A549 (cell line): ENCODE results near the gene FAM124B. TPM values are rescaled to one million over a fixed set of nuclear protein-coding genes. Genes with fewer than 3 reads are reported as not detected.

Experiments
- ATAC-seq, 2 experiments: fragments of 200-7000 bp in 1 of 2; fragments of >200 bp in 1 of 2; cut with Nextera tagmentation in 1 of 2; cut with Tn5 transposase in 1 of 2; 3 replicates each; pipeline versions ENCODE4 v1.8.0 to v1.9.1; 2018 to 2020; ENCODE audit warnings: mild to moderate bottlenecking in 1 of 2, moderate library complexity in 1 of 2
- CTCF ChIA-PET: fragments of 300-600 bp; sonication (Branson Sonifier 250); formaldehyde crosslinking; extraction: SDS; loops from one replicate; lab custom pipeline; 2021; ENCODE audit warnings: antibody characterized with exemption, inconsistent platforms; lab: Yijun Ruan, JAX
- POLR2A ChIA-PET: fragments of 350-600 bp; formaldehyde crosslinking; extraction: SDS; loops from one replicate; lab custom pipeline; 2021; ENCODE audit warnings: antibody characterized with exemption, inconsistent platforms; lab: Yijun Ruan, JAX
- DNase-seq, 2 experiments: peaks; one replicate each; pipeline versions ENCODE4 v3.0.0 to v3.0.0-alpha.2; 2011 to 2016; ENCODE audit warnings: low read depth in 1 of 2, low spot score in 1 of 2
- FAIRE-seq: peaks from 2 replicates; lab custom pipeline; 2011; peaks lifted over from hg19 to GRCh38; lab: Jason Lieb, UNC
- H3K27ac ChIP-seq, 2 experiments: fragments of >200 bp; sonication (Bioruptor Twin); formaldehyde crosslinking; 3 replicates each; pipeline ENCODE4 v1.5.1; 2016 to 2017
- H3K4me1 ChIP-seq: fragments of >200 bp; sonication (Bioruptor Twin); formaldehyde crosslinking; 3 replicates; pipeline ENCODE4 v1.6.1; 2016
- H3K4me2 ChIP-seq: fragments of >200 bp; sonication (Bioruptor Twin); formaldehyde crosslinking; 3 replicates; pipeline ENCODE4 v1.6.1; 2016
- H3K4me3 ChIP-seq: fragments of >200 bp; sonication (Bioruptor Twin); formaldehyde crosslinking; 3 replicates; pipeline ENCODE4 v1.5.1; 2016
- H3K9me3 ChIP-seq: fragments of >200 bp; sonication (Bioruptor Twin); formaldehyde crosslinking; 3 replicates; pipeline ENCODE4 v1.6.1; 2016
- ESRRA ChIP-seq: fragments of 150-350 bp; IDR thresholded peaks from 2 replicates; pipeline ENCODE4 v1.6.1; 2014; ENCODE audit warnings: mild to moderate bottlenecking, low read length, borderline replicate concordance
- HOXB13 ChIP-seq: fragments of 250-450 bp; sonication (Bioruptor Pico); IDR thresholded peaks from 2 replicates; pipeline ENCODE4 v1.5.0; 2020; ENCODE audit warnings: low read depth, mild to moderate bottlenecking, moderate library complexity
- JUN ChIP-seq, 2 experiments: fragments of >200 bp; sonication (Bioruptor Twin); formaldehyde crosslinking; IDR thresholded peaks; 2 replicates in 1 of 2; 3 replicates in 1 of 2; pipeline ENCODE4 v1.6.1; 2016 to 2017
- MYC ChIP-seq: IDR thresholded peaks from 2 replicates; pipeline ENCODE4 v1.6.1; 2012; ENCODE audit warnings: mild to moderate bottlenecking, inconsistent platforms, low read length, improper control_type of control experiment, borderline replicate concordance
- NPAS2 ChIP-seq: fragments of 250-450 bp; sonication (Bioruptor Pico); IDR thresholded peaks from 2 replicates; pipeline ENCODE4 v1.8.0; 2022; ENCODE audit warnings: mild to moderate bottlenecking, moderate library complexity, borderline replicate concordance
- POLR2AphosphoS2 ChIP-seq: conservative IDR thresholded peaks from 2 replicates; pipeline ENCODE4 v1.6.1; 2012; ENCODE audit warnings: low read length, improper control_type of control experiment, inconsistent platforms
- RFX5 ChIP-seq: fragments of 450-650 bp; IDR thresholded peaks from 2 replicates; pipeline ENCODE4 v1.7.1; 2014; ENCODE audit warnings: antibody characterized with exemption, mild to moderate bottlenecking, moderate library complexity
- ZSCAN20 ChIP-seq: fragments of 250-450 bp; sonication (Bioruptor Pico); IDR thresholded peaks from 2 replicates; pipeline ENCODE4 v1.8.0; 2022; ENCODE audit warnings: mild to moderate bottlenecking, moderate library complexity
- WGBS: methylation state at CpG from one replicate; pipeline ENCODE4 v1.1.6; 2017; ENCODE audit errors: missing lambda C conversion rate; 5-methylcytosine and 5-hydroxymethylcytosine counted together
- polyA plus RNA-seq, 4 experiments: library from polyadenylated mRNA; depleted of rRNA in 3 of 4; stranded (reverse); fragments of >200 nt; fragmentation: RNase III in 1 of 4; extraction: RNeasy Plus Mini Kit Qiagen cat#74134 plus additional on column Dnase treatment in 1 of 4; gene quantifications; 2 replicates in 3 of 4; 3 replicates in 1 of 4; pipeline ENCODE4 v1.2.3, GENCODE V29; 2011 to 2017
- TF ChIP-seq, protein P1 (sequence below): fragments of 150-350 bp; IDR thresholded peaks from 2 replicates; pipeline ENCODE4 v1.6.1; 2014; ENCODE audit warnings: low read depth, mild to moderate bottlenecking, low read length
- TF ChIP-seq, protein P2 (sequence below): fragments of >200 bp; sonication (Bioruptor Twin); formaldehyde crosslinking; IDR thresholded peaks from 3 replicates; pipeline ENCODE4 v1.6.1; 2016
- TF ChIP-seq, protein P3 (sequence below): fragments of >200 bp; sonication (Bioruptor Twin); formaldehyde crosslinking; IDR thresholded peaks from 3 replicates; pipeline ENCODE4 v1.5.1; 2016

FAM124B gene
- polyA plus RNA-seq, 2 of the 4 experiments (the other 2 are of a cell fraction), result not detected

DNA sequence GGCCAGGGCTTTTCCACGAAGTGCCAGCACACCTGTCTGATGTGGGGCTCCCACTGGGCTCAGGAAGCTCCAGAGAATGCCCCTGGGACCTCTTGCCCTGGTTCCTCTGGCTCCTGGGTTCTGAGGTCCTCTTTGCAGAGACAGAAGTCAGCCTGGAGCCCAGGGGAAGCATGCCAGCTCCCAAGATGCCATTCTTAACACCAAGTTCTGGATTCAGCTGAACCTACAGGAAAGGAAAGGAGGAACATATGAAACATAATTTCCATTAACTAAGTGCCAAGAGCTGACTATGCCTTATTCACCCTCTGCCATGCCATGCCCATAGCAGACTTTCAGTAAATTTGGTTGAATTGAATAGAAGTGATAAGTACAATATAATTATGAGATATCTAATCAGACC, 21.9 kb downstream of the FAM124B start:
- FAIRE-seq, result no peak
- no peaks in the 10 kb centered on the region for H3K4me1 ChIP-seq
- TF ChIP-seq, protein P1, sequence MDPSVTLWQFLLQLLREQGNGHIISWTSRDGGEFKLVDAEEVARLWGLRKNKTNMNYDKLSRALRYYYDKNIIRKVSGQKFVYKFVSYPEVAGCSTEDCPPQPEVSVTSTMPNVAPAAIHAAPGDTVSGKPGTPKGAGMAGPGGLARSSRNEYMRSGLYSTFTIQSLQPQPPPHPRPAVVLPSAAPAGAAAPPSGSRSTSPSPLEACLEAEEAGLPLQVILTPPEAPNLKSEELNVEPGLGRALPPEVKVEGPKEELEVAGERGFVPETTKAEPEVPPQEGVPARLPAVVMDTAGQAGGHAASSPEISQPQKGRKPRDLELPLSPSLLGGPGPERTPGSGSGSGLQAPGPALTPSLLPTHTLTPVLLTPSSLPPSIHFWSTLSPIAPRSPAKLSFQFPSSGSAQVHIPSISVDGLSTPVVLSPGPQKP, result no peak
- TF ChIP-seq ESRRA (no peak), MYC (no peak), HOXB13 (CRISPR knock-in tag) (no peak), NPAS2 (CRISPR knock-in tag) (no peak), POLR2AphosphoS2 (no peak), JUN (IDR thresholded peaks at IDR 0.05) (no peak), RFX5 (no peak), ZSCAN20 (CRISPR knock-in tag) (no peak)
- TF ChIP-seq, protein P2, sequence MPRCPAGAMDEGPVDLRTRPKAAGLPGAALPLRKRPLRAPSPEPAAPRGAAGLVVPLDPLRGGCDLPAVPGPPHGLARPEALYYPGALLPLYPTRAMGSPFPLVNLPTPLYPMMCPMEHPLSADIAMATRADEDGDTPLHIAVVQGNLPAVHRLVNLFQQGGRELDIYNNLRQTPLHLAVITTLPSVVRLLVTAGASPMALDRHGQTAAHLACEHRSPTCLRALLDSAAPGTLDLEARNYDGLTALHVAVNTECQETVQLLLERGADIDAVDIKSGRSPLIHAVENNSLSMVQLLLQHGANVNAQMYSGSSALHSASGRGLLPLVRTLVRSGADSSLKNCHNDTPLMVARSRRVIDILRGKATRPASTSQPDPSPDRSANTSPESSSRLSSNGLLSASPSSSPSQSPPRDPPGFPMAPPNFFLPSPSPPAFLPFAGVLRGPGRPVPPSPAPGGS, result no peak
- TF ChIP-seq, protein P3, sequence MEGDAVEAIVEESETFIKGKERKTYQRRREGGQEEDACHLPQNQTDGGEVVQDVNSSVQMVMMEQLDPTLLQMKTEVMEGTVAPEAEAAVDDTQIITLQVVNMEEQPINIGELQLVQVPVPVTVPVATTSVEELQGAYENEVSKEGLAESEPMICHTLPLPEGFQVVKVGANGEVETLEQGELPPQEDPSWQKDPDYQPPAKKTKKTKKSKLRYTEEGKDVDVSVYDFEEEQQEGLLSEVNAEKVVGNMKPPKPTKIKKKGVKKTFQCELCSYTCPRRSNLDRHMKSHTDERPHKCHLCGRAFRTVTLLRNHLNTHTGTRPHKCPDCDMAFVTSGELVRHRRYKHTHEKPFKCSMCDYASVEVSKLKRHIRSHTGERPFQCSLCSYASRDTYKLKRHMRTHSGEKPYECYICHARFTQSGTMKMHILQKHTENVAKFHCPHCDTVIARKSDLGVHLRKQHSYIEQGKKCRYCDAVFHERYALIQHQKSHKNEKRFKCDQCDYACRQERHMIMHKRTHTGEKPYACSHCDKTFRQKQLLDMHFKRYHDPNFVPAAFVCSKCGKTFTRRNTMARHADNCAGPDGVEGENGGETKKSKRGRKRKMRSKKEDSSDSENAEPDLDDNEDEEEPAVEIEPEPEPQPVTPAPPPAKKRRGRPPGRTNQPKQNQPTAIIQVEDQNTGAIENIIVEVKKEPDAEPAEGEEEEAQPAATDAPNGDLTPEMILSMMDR, result no peak

DNA sequence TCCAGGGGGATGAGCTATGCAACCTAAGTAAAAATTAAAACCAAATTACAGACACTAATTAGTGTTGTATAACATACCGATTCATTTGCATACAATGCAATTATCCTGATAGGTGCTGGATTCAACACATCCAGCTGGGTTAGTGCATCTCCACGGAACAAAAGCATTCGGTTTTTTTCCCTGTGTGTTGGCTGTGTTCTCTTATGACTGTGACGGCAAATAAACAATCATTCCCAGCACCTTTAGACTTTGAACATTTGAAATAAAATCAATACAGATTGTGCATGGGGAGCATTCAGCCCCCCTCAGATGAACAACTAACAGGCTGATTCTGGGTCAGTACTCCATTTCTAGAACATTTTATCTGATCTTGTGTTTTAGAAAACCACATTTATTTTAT, 22.7 kb downstream of the FAM124B start:
- ATAC-seq (no peak), DNase-seq (no peak), FAIRE-seq (no peak)
- H3K27ac ChIP-seq, result no peak overlapping the region
- ChIA-PET CTCF (interaction anchor here (1.3 to 2.3 kb wide), 2 partner anchors 10 to 267 kb away, joined by 3 to 9 read pairs; no protein-coding TSS in a partner anchor), POLR2A (no interaction called here)
- H3K4me2 ChIP-seq, result no peak overlapping the region
- no peaks in the 10 kb centered on the region for H3K4me1 ChIP-seq
- 77% methylated on average over 4 of the region's 4 CpGs for WGBS
- TF ChIP-seq, protein P3, result no peak
- no peak overlapping the region for H3K4me3 ChIP-seq
- no peaks in the 10 kb centered on the region for H3K9me3 ChIP-seq

More for the DNA sequence above, 21.9 kb downstream of the FAM124B start:
- H3K9me3 ChIP-seq, result no peaks in the 10 kb centered on the region
- WGBS, result 20% methylated on average over 1 of the region's 1 CpG
- no peak for ATAC-seq
- POLR2A ChIA-PET, result no interaction called here
- DNase-seq, result no peak
- CTCF ChIA-PET, result interaction anchor here (1.3 to 2.3 kb wide), 2 partner anchors 11 to 266 kb away, joined by 3 to 9 read pairs; no protein-coding TSS in a partner anchor
- no peak overlapping the region for H3K27ac ChIP-seq
- H3K4me2 ChIP-seq, result no peak overlapping the region
- H3K4me3 ChIP-seq, result no peak overlapping the region

DNA sequence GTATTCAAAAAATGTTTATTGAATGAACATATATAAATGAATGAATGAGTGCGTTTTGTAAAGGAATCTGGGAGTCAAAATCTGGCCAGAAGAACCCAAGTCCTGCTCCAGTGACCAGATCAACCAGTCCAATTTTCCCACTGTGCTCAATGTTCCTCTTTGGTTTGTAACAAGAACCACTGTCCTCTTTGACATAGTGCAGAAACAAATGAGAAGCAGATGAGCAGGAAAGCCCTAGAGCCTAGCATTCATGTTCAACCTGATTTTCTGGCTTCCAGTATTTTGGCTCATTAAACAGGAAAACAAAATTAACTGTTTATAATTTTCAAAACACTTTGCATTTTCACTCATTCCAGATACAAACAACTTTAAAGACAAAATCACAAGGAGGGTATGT, 23.2 kb downstream of the FAM124B start:
- H3K4me3 ChIP-seq, result no peak overlapping the region
- no peaks in the 10 kb centered on the region for H3K9me3 ChIP-seq
- TF ChIP-seq, protein P2, result no peak
- FAIRE-seq (no peak), DNase-seq (no peak), ATAC-seq (no peak)
- no peaks in the 10 kb centered on the region for H3K4me1 ChIP-seq
- no peak overlapping the region for H3K4me2 ChIP-seq
- 89% methylated on average over 1 of the region's 1 CpG for WGBS
- CTCF ChIA-PET, result interaction anchor here (0.9 kb wide), 1 partner anchor 408 kb away, joined by 3 read pairs; no protein-coding TSS in a partner anchor
- no peak overlapping the region for H3K27ac ChIP-seq
- POLR2A ChIA-PET, result no interaction called here
